Panc1 (cell line): ENCODE measurements around the gene CREB5.
A peak's percentile ranks its signal among the peaks of the same experiment; 100 is the strongest.

Experiments used
- POLR2AphosphoS5 ChIP-seq: IDR thresholded peaks from 2 replicates; pipeline ENCODE4 v1.6.1; 2012; ENCODE audit warnings: mild to moderate bottlenecking, low read depth, low read length, moderate library complexity
- SIN3A ChIP-seq: IDR thresholded peaks from 2 replicates; pipeline ENCODE4 v1.6.1; 2012; ENCODE audit warnings: low read depth, mild to moderate bottlenecking, low read length, moderate library complexity, borderline replicate concordance; ENCODE audit not compliant: insufficient read depth
- TF ChIP-seq, protein P1 (sequence below): fragments of 450-650 bp; IDR thresholded peaks from 2 replicates; pipeline ENCODE4 v1.5.1; 2017; ENCODE audit warnings: mild to moderate bottlenecking

DNA sequence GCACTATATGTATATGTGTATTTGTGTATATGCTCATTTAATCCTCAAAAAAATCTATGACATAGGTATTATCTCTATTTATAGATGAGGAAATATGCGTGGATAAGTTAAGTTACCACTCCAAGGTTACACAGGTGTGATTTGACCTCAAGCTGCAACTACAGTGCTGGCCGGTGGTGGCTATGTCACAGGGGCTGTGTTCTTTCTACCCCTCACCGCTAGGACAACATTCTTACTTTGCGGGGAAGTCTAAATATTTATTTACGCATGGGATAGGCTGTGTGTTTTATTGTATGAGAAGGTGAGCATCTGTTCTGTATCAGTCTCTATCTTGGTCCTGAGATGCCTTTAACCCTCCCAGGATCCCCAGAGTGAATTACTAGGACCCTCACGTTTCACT lies 60.0 kb downstream of the CREB5 start:
- no peak for TF ChIP-seq POLR2AphosphoS5
- TF ChIP-seq, protein P1, sequence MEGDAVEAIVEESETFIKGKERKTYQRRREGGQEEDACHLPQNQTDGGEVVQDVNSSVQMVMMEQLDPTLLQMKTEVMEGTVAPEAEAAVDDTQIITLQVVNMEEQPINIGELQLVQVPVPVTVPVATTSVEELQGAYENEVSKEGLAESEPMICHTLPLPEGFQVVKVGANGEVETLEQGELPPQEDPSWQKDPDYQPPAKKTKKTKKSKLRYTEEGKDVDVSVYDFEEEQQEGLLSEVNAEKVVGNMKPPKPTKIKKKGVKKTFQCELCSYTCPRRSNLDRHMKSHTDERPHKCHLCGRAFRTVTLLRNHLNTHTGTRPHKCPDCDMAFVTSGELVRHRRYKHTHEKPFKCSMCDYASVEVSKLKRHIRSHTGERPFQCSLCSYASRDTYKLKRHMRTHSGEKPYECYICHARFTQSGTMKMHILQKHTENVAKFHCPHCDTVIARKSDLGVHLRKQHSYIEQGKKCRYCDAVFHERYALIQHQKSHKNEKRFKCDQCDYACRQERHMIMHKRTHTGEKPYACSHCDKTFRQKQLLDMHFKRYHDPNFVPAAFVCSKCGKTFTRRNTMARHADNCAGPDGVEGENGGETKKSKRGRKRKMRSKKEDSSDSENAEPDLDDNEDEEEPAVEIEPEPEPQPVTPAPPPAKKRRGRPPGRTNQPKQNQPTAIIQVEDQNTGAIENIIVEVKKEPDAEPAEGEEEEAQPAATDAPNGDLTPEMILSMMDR, result peak; percentile 26
- TF ChIP-seq SIN3A, result no peak
